Measurements from ENCODE around the gene ATAD3C. TPM values are rescaled to one million over a fixed set of nuclear protein-coding genes. Genes with fewer than 3 reads are reported as not detected.

Gene ATAD3C
- total and polyA plus RNA-seq, 2 of the 4 experiments (the other 2 are of a cell fraction): not detected

- TF ChIP-seq BHLHE40 (IDR thresholded peaks at IDR 0.05; ENCODE audit: low read depth, low read length) (no peak), MXI1 (IDR thresholded peaks at IDR 0.05; ENCODE audit: borderline replicate concordance, low read depth, low read length) (no peak), SMC3 (IDR thresholded peaks at IDR 0.05; ENCODE audit: low read depth, low read length) (no peak), MAZ (IDR thresholded peaks at IDR 0.05; ENCODE audit: borderline replicate concordance, low read depth, low read length) (no peak), CHD1 (IDR thresholded peaks at IDR 0.05; ENCODE audit: low read depth, low read length) (no peak), FOS (IDR thresholded peaks at IDR 0.05; ENCODE audit: low read depth, low read length) (no peak), CEBPB (IDR thresholded peaks at IDR 0.05; ENCODE audit: low read depth, low read length) (no peak), ELK1 (IDR thresholded peaks at IDR 0.05; ENCODE audit: borderline replicate concordance, low read depth, low read length) (no peak), USF2 (IDR thresholded peaks at IDR 0.05; ENCODE audit: low read depth, low read length) (no peak)
- Histone ChIP-seq H2BK20ac (ENCODE audit: low read depth, low read length) (no peak overlapping the region), H2BK15ac (ENCODE audit: low read depth, low read length) (no peak overlapping the region), H2BK120ac (ENCODE audit: low read depth, low read length) (no peak overlapping the region), H2AFZ (replicated peaks; ENCODE audit: low read length, poor library complexity) (peak overlapping the region; percentile 82), H4K91ac (ENCODE audit: insufficient read depth, low read depth, low read length) (no peak overlapping the region), H2AK9ac (replicated peaks; ENCODE audit: low read depth, low read length, poor library complexity) (no peak overlapping the region), H3K14ac (replicated peaks; ENCODE audit: low read depth, low read length) (no peak overlapping the region), H2BK5ac (ENCODE audit: low read depth, low read length, poor library complexity, severe bottlenecking) (no peak overlapping the region), H3K23ac (ENCODE audit: low read depth, low read length) (no peak overlapping the region), H4K5ac (ENCODE audit: low read depth, low read length) (peak overlapping the region; percentile 73), H3K9me3 (ENCODE audit: control insufficient read depth, insufficient read depth, low read length) (no peaks in the 10 kb centered on the region), H4K8ac (ENCODE audit: low read depth in 2 of 2, low read length in 2 of 2) (0 out of 4 replicates have a peak overlapping the region, but pooled peaks have one; percentile 16 to 60), H3K9me1 (ENCODE audit: insufficient read depth, low read length) (0 out of 2 replicates have a peak, but pooled peaks cover 7% of the 10 kb centered on the region), H3K56ac (ENCODE audit: extremely low read depth, insufficient read depth, low read length) (no peak overlapping the region), H2AK5ac (ENCODE audit: low read depth, low read length) (0 out of 2 replicates have a peak overlapping the region, but pooled peaks have one; percentile 60), H3K79me1 (ENCODE audit: low read depth in 1 of 2, low read length in 2 of 2) (0 out of 4 replicates have a peak, but pooled peaks cover 0 to 3% of the 10 kb centered on the region in 2 experiments), H3K27ac (ENCODE audit: insufficient read depth, low read length) (no peak overlapping the region), H3K4me1 (ENCODE audit: control insufficient read depth, insufficient read depth, low read length) (peaks cover 25% of the 10 kb centered on the region), H3K4me2 (ENCODE audit: low read depth, low read length) (no peak overlapping the region), H4K20me1 (ENCODE audit: insufficient read depth, low read length) (no peaks in the 10 kb centered on the region), H3K27me3 (ENCODE audit: control insufficient read depth, insufficient read depth, low read length) (no peaks in the 10 kb centered on the region; the same call in 1 of the 2 replicates), H3K4ac (ENCODE audit: low read depth, low read length) (no peak overlapping the region), H3K18ac (ENCODE audit: low read depth, low read length) (no peak overlapping the region), H3K4me3 (ENCODE audit: insufficient read depth, low read depth, low read length) (no peak overlapping the region), H3K36me3 (ENCODE audit: control insufficient read depth, insufficient read depth, low read length) (no peaks in the 10 kb centered on the region), H3K9ac (ENCODE audit: low read depth, low read length) (no peak overlapping the region)
- ATAC-seq (ENCODE audit: low read depth) (no peak), DNase-seq (no peak)
- WGBS, 2 experiments (ENCODE audit: extremely low coverage in 2 of 2, insufficient read length in 1 of 2): 79% methylated on average over 16 of the region's 28 CpGs; no CpG with 5 or more reads in 1 of the 2 experiments
- POLR2A ChIA-PET (ENCODE audit: unreplicated experiment): no interaction called here
- intact Hi-C loops (cut with micrococcal nuclease): no loop called here
- in situ Hi-C loops (cut with MboI; ENCODE audit: low sequenced_read_pairs): no loop called here
- dilution Hi-C loops (cut with HindIII; ENCODE audit: low sequenced_read_pairs, unreplicated experiment): no loop called here
- no TSS peak for BruUV-seq (replicated peaks)
- CTCF ChIA-PET: no interaction called here
These were observed 17.1 kb upstream of the ATAD3C start for GRCh38 chr1:1432274-1432950.
